HepG2 (cell line): ENCODE measurements around the gene KRT17. TPM values are rescaled to one million over a fixed set of nuclear protein-coding genes. Genes with fewer than 3 reads are reported as not detected.

ENCODE experiments used
- BCL6 ChIP-seq: IDR thresholded peaks from 2 replicates; pipeline ENCODE4 v1.6.1; 2016; ENCODE audit warnings: missing genetic modification reagents, missing compliant biosample characterization
- CC2D1A ChIP-seq: sonication (generic); formaldehyde crosslinking; IDR thresholded peaks from 2 replicates; pipeline ENCODE4 v1.8.1; 2023; ENCODE audit warnings: mild to moderate bottlenecking, missing genetic modification reagents
- GTF3A ChIP-seq: sonication (generic); formaldehyde crosslinking; conservative IDR thresholded peaks from 2 replicates; pipeline ENCODE4 v1.4.0; 2020; ENCODE audit warnings: mild to moderate bottlenecking, missing genetic modification reagents
- HOXA5 ChIP-seq: sonication (generic); formaldehyde crosslinking; IDR thresholded peaks from 2 replicates; pipeline ENCODE4 v1.4.0; 2020; ENCODE audit warnings: missing genetic modification reagents
- JARID2 ChIP-seq: sonication (generic); formaldehyde crosslinking; IDR thresholded peaks from 2 replicates; pipeline ENCODE4 v1.8.1; 2023; ENCODE audit warnings: missing genetic modification reagents, inconsistent platforms; ENCODE audit not compliant: insufficient replicate concordance
- NFE2L2 ChIP-seq: fragments of 150-350 bp; IDR thresholded peaks from 2 replicates; pipeline ENCODE4 v1.6.1; 2014; ENCODE audit warnings: low read length
- SALL1 ChIP-seq: sonication (generic); formaldehyde crosslinking; IDR thresholded peaks from 2 replicates; pipeline ENCODE4 v1.8.0; 2022; ENCODE audit warnings: mild to moderate bottlenecking, missing genetic modification reagents
- SKI ChIP-seq: fragments of 450-650 bp; IDR thresholded peaks from one replicate; pipeline ENCODE4 v1.6.1; 2018; ENCODE audit warnings: mild to moderate bottlenecking; ENCODE audit not compliant: partially characterized antibody
- SNAPC2 ChIP-seq: sonication (generic); formaldehyde crosslinking; IDR thresholded peaks from 2 replicates; pipeline ENCODE4 v1.8.1; 2022; ENCODE audit warnings: mild to moderate bottlenecking, missing genetic modification reagents
- ZMYM4 ChIP-seq: sonication (generic); formaldehyde crosslinking; IDR thresholded peaks from 2 replicates; pipeline ENCODE4 v1.8.1; 2023; ENCODE audit warnings: mild to moderate bottlenecking, missing genetic modification reagents
- ZNF383 ChIP-seq: sonication (generic); formaldehyde crosslinking; IDR thresholded peaks from 2 replicates; pipeline ENCODE4 v1.4.0; 2020; ENCODE audit warnings: missing genetic modification reagents, mild to moderate bottlenecking, borderline replicate concordance
- ZNF556 ChIP-seq: sonication (generic); formaldehyde crosslinking; IDR thresholded peaks from 2 replicates; pipeline ENCODE4 v1.4.0; 2020; ENCODE audit warnings: mild to moderate bottlenecking, missing genetic modification reagents, borderline replicate concordance
- ZNF564 ChIP-seq: sonication (generic); formaldehyde crosslinking; IDR thresholded peaks from 2 replicates; pipeline ENCODE4 v1.8.1; 2023; ENCODE audit warnings: mild to moderate bottlenecking, missing genetic modification reagents
- ZNF7 ChIP-seq: IDR thresholded peaks from 2 replicates; pipeline ENCODE4 v1.6.1; 2016; ENCODE audit warnings: missing biosample characterization, missing genetic modification reagents
- polyA plus RNA-seq, 8 experiments: library from polyadenylated mRNA; depleted of rRNA in 3 of 8; stranded (reverse) in 7 of 8; unstranded in 1 of 8; fragments of >200 nt; fragmentation: Illumina TruSeq in 4 of 8; extraction: Trizol in 4 of 8; gene quantifications; 2 replicates each; pipeline versions ENCODE4 v1.2.1 to v1.2.3, GENCODE V29; 2011 to 2016; ENCODE audit warnings: low read depth in 4 of 8, missing spikeins in 1 of 8, mixed read lengths in 1 of 8; ENCODE audit not compliant: insufficient read depth in 1 of 8
- total RNA-seq, 5 experiments: library from RNA; depleted of rRNA; stranded (reverse); fragments of >200 nt; fragmentation: Illumina TruSeq; extraction: Trizol; gene quantifications; 2 replicates each; pipeline ENCODE4 v1.2.3, GENCODE V29; 2016; ENCODE audit warnings: low read depth in 1 of 5
- TF ChIP-seq, protein P1 (sequence below), 2 experiments: sonication (generic) in 1 of 2; formaldehyde crosslinking in 1 of 2; IDR thresholded peaks; 2 replicates each; pipeline versions ENCODE4 v1.4.0 to v1.6.1; 2018 to 2020; ENCODE audit warnings: missing genetic modification reagents in 2 of 2, borderline replicate concordance in 1 of 2, low read depth in 1 of 2, mild to moderate bottlenecking in 1 of 2, missing biosample characterization in 1 of 2
- TF ChIP-seq, protein P2 (sequence below): sonication (generic); formaldehyde crosslinking; IDR thresholded peaks from 2 replicates; pipeline ENCODE4 v1.4.0; 2020; ENCODE audit warnings: mild to moderate bottlenecking, missing genetic modification reagents
- TF ChIP-seq, protein P3 (sequence below): sonication (generic); formaldehyde crosslinking; IDR thresholded peaks from 2 replicates; pipeline ENCODE4 v1.5.0; 2020; ENCODE audit warnings: missing genetic modification reagents
- TF ChIP-seq, protein P4 (sequence below): sonication (generic); formaldehyde crosslinking; IDR thresholded peaks from 2 replicates; pipeline ENCODE4 v1.4.0; 2020; ENCODE audit warnings: missing genetic modification reagents, mild to moderate bottlenecking, borderline replicate concordance
- TF ChIP-seq, protein P5 (sequence below): sonication (generic); formaldehyde crosslinking; IDR thresholded peaks from 2 replicates; pipeline ENCODE4 v1.4.0; 2020; ENCODE audit warnings: missing genetic modification reagents, borderline replicate concordance

The KRT17 gene
- total and polyA plus RNA-seq, 2 of the 13 experiments (the other 11 are each of a cell fraction or from before 2014, with no cell fraction given): 0.38 to 0.82 TPM

DNA sequence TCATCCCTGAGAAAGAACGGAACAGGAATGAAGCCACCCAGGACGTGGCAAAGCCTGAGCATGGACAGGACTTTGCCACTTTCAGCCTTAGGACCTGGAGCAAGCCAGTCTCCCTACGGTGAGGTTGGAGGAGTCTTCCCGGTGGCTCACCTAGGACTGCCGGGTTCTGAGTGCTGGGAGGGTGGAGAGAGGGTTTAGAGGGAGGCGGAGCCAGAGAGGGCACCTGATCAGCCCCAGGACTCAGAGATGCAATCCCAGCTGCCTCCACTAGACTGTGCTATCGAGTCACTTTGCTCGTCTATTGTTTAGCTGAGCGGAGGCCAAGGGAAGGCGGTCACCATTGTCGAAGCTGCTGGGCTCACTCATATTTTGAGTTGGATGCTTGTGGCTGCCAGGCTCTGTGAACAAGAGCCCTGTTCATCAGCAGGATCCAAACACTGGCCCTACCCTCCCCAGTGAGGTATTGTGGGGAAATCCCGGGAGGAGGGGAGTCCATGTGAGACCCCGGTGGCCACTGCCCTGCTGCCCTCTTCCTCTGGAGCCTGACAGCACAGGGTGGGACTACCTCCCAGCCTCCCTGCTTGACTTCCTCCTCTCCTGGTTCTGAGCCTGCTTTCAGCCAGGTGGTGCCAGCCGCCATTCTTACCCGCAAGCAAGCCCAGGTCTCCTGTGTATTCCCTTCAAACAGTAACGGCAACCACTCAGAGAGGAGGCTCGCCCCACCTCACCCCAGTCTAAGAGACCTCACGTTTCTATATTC is 44.7 kb downstream of the KRT17 start (continued):
- TF ChIP-seq, protein P1, sequence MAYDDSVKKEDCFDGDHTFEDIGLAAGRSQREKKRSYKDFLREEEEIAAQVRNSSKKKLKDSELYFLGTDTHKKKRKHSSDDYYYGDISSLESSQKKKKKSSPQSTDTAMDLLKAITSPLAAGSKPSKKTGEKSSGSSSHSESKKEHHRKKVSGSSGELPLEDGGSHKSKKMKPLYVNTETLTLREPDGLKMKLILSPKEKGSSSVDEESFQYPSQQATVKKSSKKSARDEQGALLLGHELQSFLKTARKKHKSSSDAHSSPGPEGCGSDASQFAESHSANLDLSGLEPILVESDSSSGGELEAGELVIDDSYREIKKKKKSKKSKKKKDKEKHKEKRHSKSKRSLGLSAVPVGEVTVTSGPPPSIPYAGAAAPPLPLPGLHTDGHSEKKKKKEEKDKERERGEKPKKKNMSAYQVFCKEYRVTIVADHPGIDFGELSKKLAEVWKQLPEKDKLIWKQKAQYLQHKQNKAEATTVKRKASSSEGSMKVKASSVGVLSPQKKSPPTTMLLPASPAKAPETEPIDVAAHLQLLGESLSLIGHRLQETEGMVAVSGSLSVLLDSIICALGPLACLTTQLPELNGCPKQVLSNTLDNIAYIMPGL (CRISPR knock-in tag; IDR thresholded peaks at IDR 0.05; ENCODE audit: borderline replicate concordance in 1 of 2, low read depth in 1 of 2): peak in 1 of 2 experiments; percentile 61; a peak in 1 of 4 replicates
- TF ChIP-seq HOXA5 (CRISPR knock-in tag): no peak
- no peak for TF ChIP-seq SNAPC2 (CRISPR knock-in tag)
- TF ChIP-seq, protein P2, sequence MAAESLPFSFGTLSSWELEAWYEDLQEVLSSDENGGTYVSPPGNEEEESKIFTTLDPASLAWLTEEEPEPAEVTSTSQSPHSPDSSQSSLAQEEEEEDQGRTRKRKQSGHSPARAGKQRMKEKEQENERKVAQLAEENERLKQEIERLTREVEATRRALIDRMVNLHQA (CRISPR knock-in tag): no peak
- TF ChIP-seq, protein P3, sequence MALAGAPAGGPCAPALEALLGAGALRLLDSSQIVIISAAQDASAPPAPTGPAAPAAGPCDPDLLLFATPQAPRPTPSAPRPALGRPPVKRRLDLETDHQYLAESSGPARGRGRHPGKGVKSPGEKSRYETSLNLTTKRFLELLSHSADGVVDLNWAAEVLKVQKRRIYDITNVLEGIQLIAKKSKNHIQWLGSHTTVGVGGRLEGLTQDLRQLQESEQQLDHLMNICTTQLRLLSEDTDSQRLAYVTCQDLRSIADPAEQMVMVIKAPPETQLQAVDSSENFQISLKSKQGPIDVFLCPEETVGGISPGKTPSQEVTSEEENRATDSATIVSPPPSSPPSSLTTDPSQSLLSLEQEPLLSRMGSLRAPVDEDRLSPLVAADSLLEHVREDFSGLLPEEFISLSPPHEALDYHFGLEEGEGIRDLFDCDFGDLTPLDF (CRISPR knock-in tag): no peak
- TF ChIP-seq CC2D1A (CRISPR knock-in tag): no peak
- peak; percentile 31; the same call in 1 of the 2 replicates for TF ChIP-seq SALL1 (CRISPR knock-in tag)
- TF ChIP-seq JARID2 (CRISPR knock-in tag): no peak
- no peak for TF ChIP-seq ZNF383 (CRISPR knock-in tag)
- no peak for TF ChIP-seq BCL6 (CRISPR knock-in tag)
- no peak for TF ChIP-seq ZNF7 (CRISPR knock-in tag)
- TF ChIP-seq, protein P4, sequence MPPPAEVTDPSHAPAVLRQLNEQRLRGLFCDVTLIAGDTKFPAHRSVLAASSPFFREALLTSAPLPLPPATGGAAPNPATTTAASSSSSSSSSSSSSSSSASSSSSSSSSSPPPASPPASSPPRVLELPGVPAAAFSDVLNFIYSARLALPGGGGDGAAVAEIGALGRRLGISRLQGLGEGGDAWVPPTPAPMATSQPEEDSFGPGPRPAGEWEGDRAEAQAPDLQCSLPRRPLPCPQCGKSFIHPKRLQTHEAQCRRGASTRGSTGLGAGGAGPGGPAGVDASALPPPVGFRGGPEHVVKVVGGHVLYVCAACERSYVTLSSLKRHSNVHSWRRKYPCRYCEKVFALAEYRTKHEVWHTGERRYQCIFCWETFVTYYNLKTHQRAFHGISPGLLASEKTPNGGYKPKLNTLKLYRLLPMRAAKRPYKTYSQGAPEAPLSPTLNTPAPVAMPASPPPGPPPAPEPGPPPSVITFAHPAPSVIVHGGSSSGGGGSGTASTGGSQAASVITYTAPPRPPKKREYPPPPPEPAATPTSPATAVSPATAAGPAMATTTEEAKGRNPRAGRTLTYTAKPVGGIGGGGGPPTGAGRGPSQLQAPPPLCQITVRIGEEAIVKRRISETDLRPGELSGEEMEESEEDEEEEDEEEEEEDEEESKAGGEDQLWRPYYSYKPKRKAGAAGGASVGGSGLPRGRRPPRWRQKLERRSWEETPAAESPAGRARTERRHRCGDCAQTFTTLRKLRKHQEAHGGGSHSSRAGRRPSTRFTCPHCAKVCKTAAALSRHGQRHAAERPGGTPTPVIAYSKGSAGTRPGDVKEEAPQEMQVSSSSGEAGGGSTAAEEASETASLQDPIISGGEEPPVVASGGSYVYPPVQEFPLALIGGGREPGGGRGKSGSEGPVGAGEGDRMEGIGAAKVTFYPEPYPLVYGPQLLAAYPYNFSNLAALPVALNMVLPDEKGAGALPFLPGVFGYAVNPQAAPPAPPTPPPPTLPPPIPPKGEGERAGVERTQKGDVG (CRISPR knock-in tag): no peak
- TF ChIP-seq NFE2L2: no peak
- TF ChIP-seq ZNF564 (CRISPR knock-in tag): no peak
- TF ChIP-seq SKI: no peak
- TF ChIP-seq, protein P5, sequence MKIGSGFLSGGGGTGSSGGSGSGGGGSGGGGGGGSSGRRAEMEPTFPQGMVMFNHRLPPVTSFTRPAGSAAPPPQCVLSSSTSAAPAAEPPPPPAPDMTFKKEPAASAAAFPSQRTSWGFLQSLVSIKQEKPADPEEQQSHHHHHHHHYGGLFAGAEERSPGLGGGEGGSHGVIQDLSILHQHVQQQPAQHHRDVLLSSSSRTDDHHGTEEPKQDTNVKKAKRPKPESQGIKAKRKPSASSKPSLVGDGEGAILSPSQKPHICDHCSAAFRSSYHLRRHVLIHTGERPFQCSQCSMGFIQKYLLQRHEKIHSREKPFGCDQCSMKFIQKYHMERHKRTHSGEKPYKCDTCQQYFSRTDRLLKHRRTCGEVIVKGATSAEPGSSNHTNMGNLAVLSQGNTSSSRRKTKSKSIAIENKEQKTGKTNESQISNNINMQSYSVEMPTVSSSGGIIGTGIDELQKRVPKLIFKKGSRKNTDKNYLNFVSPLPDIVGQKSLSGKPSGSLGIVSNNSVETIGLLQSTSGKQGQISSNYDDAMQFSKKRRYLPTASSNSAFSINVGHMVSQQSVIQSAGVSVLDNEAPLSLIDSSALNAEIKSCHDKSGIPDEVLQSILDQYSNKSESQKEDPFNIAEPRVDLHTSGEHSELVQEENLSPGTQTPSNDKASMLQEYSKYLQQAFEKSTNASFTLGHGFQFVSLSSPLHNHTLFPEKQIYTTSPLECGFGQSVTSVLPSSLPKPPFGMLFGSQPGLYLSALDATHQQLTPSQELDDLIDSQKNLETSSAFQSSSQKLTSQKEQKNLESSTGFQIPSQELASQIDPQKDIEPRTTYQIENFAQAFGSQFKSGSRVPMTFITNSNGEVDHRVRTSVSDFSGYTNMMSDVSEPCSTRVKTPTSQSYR: no peak
- TF ChIP-seq GTF3A: no peak
- peak; percentile 54; the same call in 1 of the 2 replicates for TF ChIP-seq ZMYM4
- TF ChIP-seq ZNF556 (CRISPR knock-in tag): 0 out of 2 replicates have a peak, but pooled peaks have one; percentile 27
